Activated naive CD4-positive, alpha-beta T cell treated with anti-CD3 and anti-CD28 coated beads, Interleukin-2, amount 10 ng/mL, durations not matched to agents 7 days and 5 days (primary cell): Measurements from ENCODE around the gene KIF1B.
"Not testable (repeated sequence)": the region's sequence is repeated elsewhere in the genome, so short reads cannot be mapped to it uniquely, and the experiment has no call there.

Experiments used
- CTCF ChIA-PET: fragments of 350-600 bp; sonication (Branson Sonifier 250); formaldehyde crosslinking; loops from one replicate; lab custom pipeline; 2021; ENCODE audit warnings: antibody characterized with exemption; lab: Charles Lee
- DNase-seq: peaks from one replicate; pipeline ENCODE4 v3.0.0-alpha.2; 2020
- H3K27ac Mint-ChIP-seq: one replicate; pipeline ENCODE4 v1.8.0; 2021; ENCODE audit warnings: mild to moderate bottlenecking, moderate library complexity, mixed read lengths
- H3K27me3 Mint-ChIP-seq: one replicate; pipeline ENCODE4 v1.8.0; 2021; ENCODE audit warnings: mild to moderate bottlenecking, mixed read lengths
- H3K36me3 Mint-ChIP-seq: one replicate; pipeline ENCODE4 v1.8.0; 2021; ENCODE audit warnings: mixed read lengths
- H3K4me1 Mint-ChIP-seq: one replicate; pipeline ENCODE4 v1.8.0; 2021; ENCODE audit warnings: mixed read lengths
- H3K4me3 Mint-ChIP-seq: one replicate; pipeline ENCODE4 v1.8.0; 2021; ENCODE audit warnings: mild to moderate bottlenecking, moderate library complexity, mixed read lengths
- H3K9me3 Mint-ChIP-seq: one replicate; pipeline ENCODE4 v1.8.0; 2021; ENCODE audit warnings: mixed read lengths

KIF1B gene

DNA sequence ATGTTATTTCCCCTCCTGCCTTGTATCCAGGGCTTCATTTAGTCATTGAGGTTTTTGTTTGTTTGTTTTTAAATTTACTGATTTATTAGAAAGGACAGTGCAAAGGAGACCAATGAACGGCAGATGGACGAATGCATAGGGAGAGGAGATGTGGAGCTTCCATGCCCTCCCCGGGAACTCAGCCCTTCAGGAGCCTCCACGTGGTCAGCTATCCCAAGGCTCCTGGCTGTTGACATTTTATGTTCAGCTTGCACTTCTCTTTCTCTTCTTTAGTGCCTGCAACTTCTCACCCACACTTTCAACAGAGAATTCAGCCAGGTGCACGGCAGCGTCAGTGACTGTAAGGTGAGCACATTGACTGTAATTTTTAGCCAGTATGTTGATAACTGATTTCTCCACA is 157.8 kb downstream of the KIF1B start:
- Mint-ChIP-seq H3K9me3 (no peaks in the 10 kb centered on the region), H3K4me1 (no peaks in the 10 kb centered on the region), H3K27ac (no peak overlapping the region), H3K4me3 (no peak overlapping the region), H3K27me3 (no peaks in the 10 kb centered on the region), H3K36me3 (no peaks in the 10 kb centered on the region)
- CTCF ChIA-PET = interaction anchor here (0.6 to 0.7 kb wide), 2 partner anchors 9 to 198 kb away, joined by 3 read pairs; no protein-coding TSS in a partner anchor
- no peak for DNase-seq

- CTCF ChIA-PET = interaction anchor here (1.4 kb wide), 1 partner anchor 121 kb away, joined by 3 read pairs; no protein-coding TSS in a partner anchor
- no peaks in the 10 kb centered on the region for H3K4me1 Mint-ChIP-seq
Observed at GRCh38 chr1:10374442-10374860, 164.1 kb downstream of the KIF1B start.

GRCh38 chr1:10377365-10378029 is 167.1 kb downstream of the KIF1B start:
- not testable (repeated sequence) for H3K4me3 Mint-ChIP-seq, H3K27ac Mint-ChIP-seq, H3K4me1 Mint-ChIP-seq, H3K27me3 Mint-ChIP-seq, H3K9me3 Mint-ChIP-seq, H3K36me3 Mint-ChIP-seq
- CTCF ChIA-PET = interaction anchor here (0.7 to 2.3 kb wide), 7 partner anchors 9 to 117 kb away, joined by 3 to 14 read pairs (median 4); partner anchors contain the start of gene CENPS
- peak; percentile 62 for DNase-seq

More at GRCh38 chr1:10374442-10374860, 164.1 kb downstream of the KIF1B start:
- no peak overlapping the region for H3K27ac Mint-ChIP-seq
- H3K27me3 Mint-ChIP-seq = no peaks in the 10 kb centered on the region
- peaks cover 4% of the 10 kb centered on the region for H3K36me3 Mint-ChIP-seq
- no peak for DNase-seq
- no peak overlapping the region for H3K4me3 Mint-ChIP-seq
- no peaks in the 10 kb centered on the region for H3K9me3 Mint-ChIP-seq

- no peak for DNase-seq
- Mint-ChIP-seq H3K4me3 (no peak overlapping the region), H3K4me1 (no peaks in the 10 kb centered on the region), H3K27me3 (no peaks in the 10 kb centered on the region), H3K36me3 (peaks cover 4% of the 10 kb centered on the region), H3K9me3 (no peaks in the 10 kb centered on the region), H3K27ac (no peak overlapping the region)
- CTCF ChIA-PET = interaction anchor here (0.7 to 2.3 kb wide), 5 partner anchors 13 to 116 kb away, joined by 3 to 14 read pairs (median 5); partner anchors contain the start of gene CENPS
Observed at GRCh38 chr1:10378081-10378841, 167.9 kb downstream of the KIF1B start.

GRCh38 chr1:10379101-10379620 is 168.8 kb downstream of the KIF1B start:
- H3K27me3 Mint-ChIP-seq = no peaks in the 10 kb centered on the region
- H3K4me3 Mint-ChIP-seq = no peak overlapping the region
- no peak overlapping the region for H3K27ac Mint-ChIP-seq
- H3K36me3 Mint-ChIP-seq = peaks cover 4% of the 10 kb centered on the region
- no peaks in the 10 kb centered on the region for H3K4me1 Mint-ChIP-seq
- CTCF ChIA-PET = interaction anchor here (1.2 to 2.3 kb wide), 3 partner anchors 8 to 115 kb away, joined by 3 to 14 read pairs (median 10); partner anchors contain the start of gene CENPS
- no peak for DNase-seq
- no peaks in the 10 kb centered on the region for H3K9me3 Mint-ChIP-seq

GRCh38 chr1:10379676-10380075 is 169.3 kb downstream of the KIF1B start:
- H3K4me3 Mint-ChIP-seq = no peak overlapping the region
- CTCF ChIA-PET = interaction anchor here (1.2 kb wide), 2 partner anchors 8 to 114 kb away, joined by 3 to 4 read pairs; no protein-coding TSS in a partner anchor
- H3K36me3 Mint-ChIP-seq = peaks cover 4% of the 10 kb centered on the region
- H3K27me3 Mint-ChIP-seq = no peaks in the 10 kb centered on the region
- no peak overlapping the region for H3K27ac Mint-ChIP-seq
- no peaks in the 10 kb centered on the region for H3K4me1 Mint-ChIP-seq
- DNase-seq = no peak
- H3K9me3 Mint-ChIP-seq = no peaks in the 10 kb centered on the region

GRCh38 chr1:10380594-10381275 is 170.4 kb downstream of the KIF1B start:
- Mint-ChIP-seq H3K4me3 (no peak overlapping the region), H3K27ac (no peak overlapping the region), H3K36me3 (peaks cover 4% of the 10 kb centered on the region), H3K4me1 (no peaks in the 10 kb centered on the region), H3K9me3 (no peaks in the 10 kb centered on the region), H3K27me3 (no peaks in the 10 kb centered on the region)
- CTCF ChIA-PET = interaction anchor here (1.2 to 1.6 kb wide), 4 partner anchors 10 to 114 kb away, joined by 3 to 5 read pairs (median 4); no protein-coding TSS in a partner anchor
- DNase-seq = no peak

GRCh38 chr1:10383630-10384029 is 173.3 kb downstream of the KIF1B start:
- peaks cover 9% of the 10 kb centered on the region for H3K4me1 Mint-ChIP-seq
- no peaks in the 10 kb centered on the region for H3K36me3 Mint-ChIP-seq
- no peak overlapping the region for H3K4me3 Mint-ChIP-seq
- DNase-seq = no peak
- no peaks in the 10 kb centered on the region for H3K9me3 Mint-ChIP-seq
- H3K27ac Mint-ChIP-seq = no peak overlapping the region
- CTCF ChIA-PET = interaction anchor here (0.6 kb wide), 1 partner anchor 45 kb away, joined by 3 read pairs; no protein-coding TSS in a partner anchor
- H3K27me3 Mint-ChIP-seq = no peaks in the 10 kb centered on the region

DNA sequence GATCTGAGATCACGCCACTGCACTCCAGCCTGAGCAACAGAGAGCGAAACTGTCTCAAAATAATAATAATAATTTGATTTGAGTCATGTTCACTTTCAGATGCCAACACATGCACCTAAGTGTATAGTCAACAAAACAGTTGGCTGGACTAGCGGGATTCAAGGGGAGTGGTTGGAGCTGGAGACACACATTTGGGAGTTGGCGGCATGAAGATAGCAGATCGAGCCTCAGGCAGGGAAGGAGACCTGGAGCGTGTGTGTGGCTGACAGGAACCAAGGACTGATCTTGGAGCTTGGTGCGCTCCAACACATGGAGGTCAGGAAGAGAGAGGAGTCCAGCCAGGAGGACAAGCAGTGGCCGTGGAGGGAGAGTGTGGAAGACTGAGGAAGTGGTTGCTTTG is 173.8 kb downstream of the KIF1B start:
- Mint-ChIP-seq H3K4me1 (peaks cover 9% of the 10 kb centered on the region), H3K36me3 (no peaks in the 10 kb centered on the region), H3K9me3 (no peaks in the 10 kb centered on the region), H3K4me3 (no peak overlapping the region), H3K27me3 (no peaks in the 10 kb centered on the region), H3K27ac (no peak overlapping the region)
- DNase-seq = no peak
- CTCF ChIA-PET = interaction anchor here (0.6 kb wide), 1 partner anchor 45 kb away, joined by 3 read pairs; no protein-coding TSS in a partner anchor

DNA sequence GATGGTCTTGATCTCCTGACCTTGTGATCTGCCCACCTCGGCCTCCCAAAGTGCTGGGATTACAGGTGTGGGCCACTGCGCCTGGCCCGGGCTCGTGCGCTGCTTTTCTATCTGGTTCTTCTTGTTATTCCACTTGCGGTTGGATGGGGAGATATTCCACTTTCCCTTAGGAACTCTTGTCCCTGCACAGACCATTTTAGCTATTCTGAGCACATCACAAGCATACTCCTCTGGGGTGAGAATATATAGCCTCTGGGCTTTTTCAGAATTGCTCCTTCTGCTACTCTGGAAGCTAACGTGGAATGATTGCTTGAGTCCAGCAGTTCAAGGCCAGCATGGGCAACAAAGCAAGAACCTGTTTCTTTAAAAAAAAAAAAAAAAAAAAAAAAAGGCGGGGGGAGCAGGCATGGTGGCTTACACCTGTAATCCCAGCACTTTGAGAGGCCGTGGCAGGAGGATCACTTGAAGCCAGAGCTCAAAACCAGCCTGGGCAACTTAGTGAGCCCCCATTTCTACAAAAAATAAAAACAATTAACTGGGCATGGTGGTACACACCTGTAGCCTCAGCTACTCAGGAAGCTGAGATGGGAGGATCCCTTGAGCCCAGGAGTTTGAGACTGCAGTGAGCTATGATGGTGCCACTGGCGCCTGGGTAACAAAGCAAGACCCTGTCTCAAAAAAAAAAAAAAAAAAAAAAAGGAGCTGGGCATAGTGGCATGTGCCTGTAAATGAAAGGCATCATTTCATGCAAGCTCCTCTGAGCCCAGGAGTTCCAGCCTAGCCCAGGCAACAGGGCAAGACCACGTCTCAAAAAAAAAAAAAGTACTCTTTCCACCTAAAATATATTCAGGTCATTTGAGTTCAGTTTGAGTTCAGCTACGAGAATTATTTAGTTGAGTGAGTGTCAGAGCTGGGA is 176.6 kb downstream of the KIF1B start:
- Mint-ChIP-seq H3K4me1 (peaks cover 9% of the 10 kb centered on the region), H3K27ac (no peak overlapping the region), H3K27me3 (no peaks in the 10 kb centered on the region), H3K36me3 (no peaks in the 10 kb centered on the region), H3K4me3 (no peak overlapping the region), H3K9me3 (no peaks in the 10 kb centered on the region)
- CTCF ChIA-PET = interaction anchor here (1.4 kb wide), 1 partner anchor 177 kb away, joined by 4 read pairs; the partner anchor contains the start of gene KIF1B
- DNase-seq = no peak

- CTCF ChIA-PET = interaction anchor here (0.9 to 1.4 kb wide), 2 partner anchors 178 to 179 kb away, joined by 4 read pairs; partner anchors contain the start of gene KIF1B
- Mint-ChIP-seq H3K4me1 (peaks cover 9% of the 10 kb centered on the region), H3K9me3 (no peaks in the 10 kb centered on the region), H3K4me3 (no peak overlapping the region), H3K36me3 (no peaks in the 10 kb centered on the region), H3K27ac (no peak overlapping the region), H3K27me3 (no peaks in the 10 kb centered on the region)
- no peak for DNase-seq
Observed at GRCh38 chr1:10387677-10388386, 177.5 kb downstream of the KIF1B start.

- no peak overlapping the region for H3K27ac Mint-ChIP-seq
- CTCF ChIA-PET = interaction anchor here (0.9 kb wide), 1 partner anchor 179 kb away, joined by 4 read pairs; no protein-coding TSS in a partner anchor
Observed at GRCh38 chr1:10388387-10388715, 178.0 kb downstream of the KIF1B start.

More at GRCh38 chr1:10388387-10388715, 178.0 kb downstream of the KIF1B start:
- no peaks in the 10 kb centered on the region for H3K27me3 Mint-ChIP-seq
- no peak for DNase-seq
- H3K36me3 Mint-ChIP-seq = no peaks in the 10 kb centered on the region
- H3K9me3 Mint-ChIP-seq = no peaks in the 10 kb centered on the region
- H3K4me3 Mint-ChIP-seq = no peak overlapping the region
- H3K4me1 Mint-ChIP-seq = peaks cover 9% of the 10 kb centered on the region
